SH-SY5Y (cell line): ENCODE measurements around the gene ARHGAP20.

Experiments
- GATA2 ChIP-seq: IDR thresholded peaks from 2 replicates; pipeline ENCODE4 v1.6.1; 2011; ENCODE audit warnings: mild to moderate bottlenecking, low read depth, low read length
- GATA3 ChIP-seq: IDR thresholded peaks from 2 replicates; pipeline ENCODE4 v1.6.1; 2011; ENCODE audit warnings: low read depth, mild to moderate bottlenecking, low read length, moderate library complexity

ARHGAP20 gene

GRCh38 chr11:110704210-110704864, 7.9 kb downstream of the ARHGAP20 start:
- TF ChIP-seq GATA3 = no peak
- TF ChIP-seq GATA2 = no peak

- TF ChIP-seq GATA3 = no peak
- TF ChIP-seq GATA2 = no peak
Measured at GRCh38 chr11:110691926-110692325, 20.3 kb downstream of the ARHGAP20 start.

GRCh38 chr11:110689306-110689705, 22.9 kb downstream of the ARHGAP20 start:
- no peak for TF ChIP-seq GATA3
- TF ChIP-seq GATA2 = no peak

GRCh38 chr11:110679323-110679975, 32.8 kb downstream of the ARHGAP20 start:
- no peak for TF ChIP-seq GATA2
- no peak for TF ChIP-seq GATA3

GRCh38 chr11:110675548-110675947, 36.7 kb downstream of the ARHGAP20 start:
- TF ChIP-seq GATA3 (no peak), GATA2 (no peak)

GRCh38 chr11:110665689-110666465, 46.4 kb downstream of the ARHGAP20 start:
- TF ChIP-seq GATA2 = no peak
- no peak for TF ChIP-seq GATA3

GRCh38 chr11:110655967-110656366, 56.3 kb downstream of the ARHGAP20 start:
- TF ChIP-seq GATA2 = no peak
- TF ChIP-seq GATA3 = no peak

- no peak for TF ChIP-seq GATA2
- TF ChIP-seq GATA3 = no peak
Measured at GRCh38 chr11:110654456-110654855, 57.8 kb downstream of the ARHGAP20 start.

GRCh38 chr11:110645253-110645652, 67.0 kb downstream of the ARHGAP20 start:
- no peak for TF ChIP-seq GATA3
- TF ChIP-seq GATA2 = no peak

- no peak for TF ChIP-seq GATA2
- no peak for TF ChIP-seq GATA3
Measured at GRCh38 chr11:110634370-110634769, 77.9 kb downstream of the ARHGAP20 start.

GRCh38 chr11:110631551-110631950, 80.7 kb downstream of the ARHGAP20 start:
- TF ChIP-seq GATA3 = no peak
- TF ChIP-seq GATA2 = no peak

GRCh38 chr11:110629594-110629993, 82.6 kb downstream of the ARHGAP20 start:
- TF ChIP-seq GATA3 (no peak), GATA2 (no peak)

GRCh38 chr11:110621826-110622225, 90.4 kb downstream of the ARHGAP20 start:
- TF ChIP-seq GATA3 (no peak), GATA2 (no peak)

- TF ChIP-seq GATA3 = no peak
- TF ChIP-seq GATA2 = no peak
Measured at GRCh38 chr11:110614031-110614430, 98.2 kb downstream of the ARHGAP20 start.
